Measurements from ENCODE around the gene OSBPL8.

OSBPL8 gene, protein sequence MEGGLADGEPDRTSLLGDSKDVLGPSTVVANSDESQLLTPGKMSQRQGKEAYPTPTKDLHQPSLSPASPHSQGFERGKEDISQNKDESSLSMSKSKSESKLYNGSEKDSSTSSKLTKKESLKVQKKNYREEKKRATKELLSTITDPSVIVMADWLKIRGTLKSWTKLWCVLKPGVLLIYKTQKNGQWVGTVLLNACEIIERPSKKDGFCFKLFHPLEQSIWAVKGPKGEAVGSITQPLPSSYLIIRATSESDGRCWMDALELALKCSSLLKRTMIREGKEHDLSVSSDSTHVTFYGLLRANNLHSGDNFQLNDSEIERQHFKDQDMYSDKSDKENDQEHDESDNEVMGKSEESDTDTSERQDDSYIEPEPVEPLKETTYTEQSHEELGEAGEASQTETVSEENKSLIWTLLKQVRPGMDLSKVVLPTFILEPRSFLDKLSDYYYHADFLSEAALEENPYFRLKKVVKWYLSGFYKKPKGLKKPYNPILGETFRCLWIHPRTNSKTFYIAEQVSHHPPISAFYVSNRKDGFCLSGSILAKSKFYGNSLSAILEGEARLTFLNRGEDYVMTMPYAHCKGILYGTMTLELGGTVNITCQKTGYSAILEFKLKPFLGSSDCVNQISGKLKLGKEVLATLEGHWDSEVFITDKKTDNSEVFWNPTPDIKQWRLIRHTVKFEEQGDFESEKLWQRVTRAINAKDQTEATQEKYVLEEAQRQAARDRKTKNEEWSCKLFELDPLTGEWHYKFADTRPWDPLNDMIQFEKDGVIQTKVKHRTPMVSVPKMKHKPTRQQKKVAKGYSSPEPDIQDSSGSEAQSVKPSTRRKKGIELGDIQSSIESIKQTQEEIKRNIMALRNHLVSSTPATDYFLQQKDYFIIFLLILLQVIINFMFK

DNA sequence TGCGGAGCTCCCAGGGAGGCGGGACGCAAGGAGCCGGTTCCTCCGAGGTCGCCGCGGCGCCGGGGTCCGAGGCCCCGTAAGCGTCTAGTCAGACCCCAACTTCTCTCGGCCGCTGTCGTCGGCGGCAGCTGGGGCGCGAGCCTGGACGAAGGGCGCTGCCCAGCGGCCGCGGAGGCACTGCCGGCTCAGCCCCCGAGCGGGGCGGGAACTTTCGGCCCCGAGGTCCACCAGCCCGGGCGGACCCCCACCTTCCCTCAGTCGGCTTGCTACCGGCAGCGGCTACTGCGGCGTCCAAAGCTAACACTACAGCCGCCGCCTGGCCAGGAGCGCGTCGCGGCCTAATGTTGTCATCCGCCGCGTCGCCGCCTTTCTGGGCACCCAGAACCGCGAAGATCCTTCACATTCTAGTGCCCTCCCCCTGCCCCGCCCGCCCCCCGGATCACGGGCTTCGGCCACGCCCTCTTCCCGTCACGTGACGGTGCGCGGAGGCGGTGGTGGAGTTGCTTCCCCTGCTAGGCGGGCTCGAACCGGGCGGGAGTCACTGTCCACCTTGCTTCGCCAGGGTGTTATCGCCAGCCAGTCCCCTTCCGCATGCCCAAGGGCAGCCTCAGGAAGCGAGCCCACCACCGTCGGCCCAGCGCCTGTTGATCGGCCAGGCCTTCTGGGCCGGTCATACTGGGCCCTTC is at the start of gene OSBPL8:
Gene OSBPL8 (minus strand): TSS at position 372 of the 686 bp plus-strand sequence. CDS start 72,220 bp downstream, outside the sequence.
- CTCF ChIA-PET: interaction anchor here (1.1 kb wide), 1 partner anchor 9 kb away, joined by 5 read pairs; no protein-coding TSS in a partner anchor
- Histone ChIP-seq H3K9me3 (ENCODE audit: control insufficient read depth, insufficient read depth, low read depth, low read length) (no peaks in the 10 kb centered on the region), H3K4me3 (ENCODE audit: low read depth, low read length) (peak within 1 kb of the TSS; percentile 75), H3K36me3 (ENCODE audit: control insufficient read depth in 2 of 2, insufficient read depth in 1 of 2, low read length in 2 of 2) (no peaks in the 10 kb centered on the region), H3K4me1 (ENCODE audit: control insufficient read depth, insufficient read depth, low read length) (no peaks in the 10 kb centered on the region; the same call in 1 of the 2 replicates), H3K27ac (ENCODE audit: extremely low read depth, low read depth, low read length) (peak within 1 kb of the TSS; percentile 77)
- POLR2A ChIA-PET: interaction anchor here (0.6 to 1.9 kb wide), 8 partner anchors 9 to 529 kb away, joined by 3 to 9 read pairs (median 6); partner anchors contain the start of gene PHLDA1
- TF ChIP-seq, protein P1, sequence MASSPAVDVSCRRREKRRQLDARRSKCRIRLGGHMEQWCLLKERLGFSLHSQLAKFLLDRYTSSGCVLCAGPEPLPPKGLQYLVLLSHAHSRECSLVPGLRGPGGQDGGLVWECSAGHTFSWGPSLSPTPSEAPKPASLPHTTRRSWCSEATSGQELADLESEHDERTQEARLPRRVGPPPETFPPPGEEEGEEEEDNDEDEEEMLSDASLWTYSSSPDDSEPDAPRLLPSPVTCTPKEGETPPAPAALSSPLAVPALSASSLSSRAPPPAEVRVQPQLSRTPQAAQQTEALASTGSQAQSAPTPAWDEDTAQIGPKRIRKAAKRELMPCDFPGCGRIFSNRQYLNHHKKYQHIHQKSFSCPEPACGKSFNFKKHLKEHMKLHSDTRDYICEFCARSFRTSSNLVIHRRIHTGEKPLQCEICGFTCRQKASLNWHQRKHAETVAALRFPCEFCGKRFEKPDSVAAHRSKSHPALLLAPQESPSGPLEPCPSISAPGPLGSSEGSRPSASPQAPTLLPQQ (tag by site-specific recombination; IDR thresholded peaks at IDR 0.05): peak; percentile 22; the same call in 1 of the 2 replicates
- TF ChIP-seq ZNF169 (tag by site-specific recombination; IDR thresholded peaks at IDR 0.05): no peak
- TF ChIP-seq ZFP69B (tag by site-specific recombination; IDR thresholded peaks at IDR 0.05): 0 out of 2 replicates have a peak, but pooled peaks have one; percentile 30
- TF ChIP-seq ZNF37A (tag by site-specific recombination; IDR thresholded peaks at IDR 0.05): no peak
- peak; percentile 56 for TF ChIP-seq ZXDB (tag by site-specific recombination; IDR thresholded peaks at IDR 0.05)
- peak; percentile 61; the same call in 1 of the 2 replicates for TF ChIP-seq ZNF76 (tag by site-specific recombination; IDR thresholded peaks at IDR 0.05; ENCODE audit: borderline replicate concordance, low read depth)
- peak; percentile 56; the same call in 1 of the 2 replicates for TF ChIP-seq ZBTB20 (tag by site-specific recombination; IDR thresholded peaks at IDR 0.05)
- peak; percentile 70 for TF ChIP-seq INSM2 (tag by site-specific recombination; IDR thresholded peaks at IDR 0.05)
- TF ChIP-seq TRIM28 (IDR thresholded peaks at IDR 0.05; ENCODE audit: borderline replicate concordance, low read length): no peak
- TF ChIP-seq ZBTB26 (tag by site-specific recombination; optimal IDR thresholded peaks at IDR 0.05): peak; percentile 79
- peak; percentile 78 for TF ChIP-seq KLF8 (tag by site-specific recombination; IDR thresholded peaks at IDR 0.05)
- peak; percentile 55 for TF ChIP-seq GLIS1 (tag by site-specific recombination; IDR thresholded peaks at IDR 0.05)
- TF ChIP-seq ZSCAN5A (tag by site-specific recombination; IDR thresholded peaks at IDR 0.05): 0 out of 2 replicates have a peak, but pooled peaks have one; percentile 70
- 0 out of 2 replicates have a peak, but pooled peaks have one; percentile 23 for TF ChIP-seq ZNF391 (tag by site-specific recombination; IDR thresholded peaks at IDR 0.05; ENCODE audit: borderline replicate concordance, low read depth)
- peak; percentile 76 for TF ChIP-seq ZSCAN30 (tag by site-specific recombination; IDR thresholded peaks at IDR 0.05)
- TF ChIP-seq ZNF10 (tag by site-specific recombination; IDR thresholded peaks at IDR 0.05): peak; percentile 94
- TF ChIP-seq ZFP37 (tag by site-specific recombination; IDR thresholded peaks at IDR 0.05): peak; percentile 34
- peak; percentile 89 for TF ChIP-seq SP3 (tag by site-specific recombination; IDR thresholded peaks at IDR 0.05)
- TF ChIP-seq ZNF501 (tag by site-specific recombination; IDR thresholded peaks at IDR 0.05): peak; percentile 89
- peak; percentile 28; the same call in 1 of the 2 replicates for TF ChIP-seq ZNF777 (tag by site-specific recombination; IDR thresholded peaks at IDR 0.05; ENCODE audit: borderline replicate concordance)
- TF ChIP-seq ZNF157 (tag by site-specific recombination; IDR thresholded peaks at IDR 0.05): no peak
- peak; percentile 90 for TF ChIP-seq SP2 (tag by site-specific recombination; IDR thresholded peaks at IDR 0.05)
- TF ChIP-seq OSR2 (tag by site-specific recombination; IDR thresholded peaks at IDR 0.05): peak; percentile 97
- TF ChIP-seq ZNF121 (tag by site-specific recombination; IDR thresholded peaks at IDR 0.05): 0 out of 2 replicates have a peak, but pooled peaks have one; percentile 8
- TF ChIP-seq EGR2 (tag by site-specific recombination; IDR thresholded peaks at IDR 0.05; ENCODE audit: low read depth): peak; percentile 47; the same call in 1 of the 2 replicates
- no peak for TF ChIP-seq ZBTB7A (tag by site-specific recombination; IDR thresholded peaks at IDR 0.05; ENCODE audit: low read depth)

Data from HEK293 (cell line).